ENCODE data around the gene F10. TPM values are rescaled to one million over a fixed set of nuclear protein-coding genes. Genes with fewer than 3 reads are reported as not detected.

F10 gene
- total and polyA plus RNA-seq, 2 donors (not counting 1 experiment from before 2014, with no cell fraction given), result not detected

DNA sequence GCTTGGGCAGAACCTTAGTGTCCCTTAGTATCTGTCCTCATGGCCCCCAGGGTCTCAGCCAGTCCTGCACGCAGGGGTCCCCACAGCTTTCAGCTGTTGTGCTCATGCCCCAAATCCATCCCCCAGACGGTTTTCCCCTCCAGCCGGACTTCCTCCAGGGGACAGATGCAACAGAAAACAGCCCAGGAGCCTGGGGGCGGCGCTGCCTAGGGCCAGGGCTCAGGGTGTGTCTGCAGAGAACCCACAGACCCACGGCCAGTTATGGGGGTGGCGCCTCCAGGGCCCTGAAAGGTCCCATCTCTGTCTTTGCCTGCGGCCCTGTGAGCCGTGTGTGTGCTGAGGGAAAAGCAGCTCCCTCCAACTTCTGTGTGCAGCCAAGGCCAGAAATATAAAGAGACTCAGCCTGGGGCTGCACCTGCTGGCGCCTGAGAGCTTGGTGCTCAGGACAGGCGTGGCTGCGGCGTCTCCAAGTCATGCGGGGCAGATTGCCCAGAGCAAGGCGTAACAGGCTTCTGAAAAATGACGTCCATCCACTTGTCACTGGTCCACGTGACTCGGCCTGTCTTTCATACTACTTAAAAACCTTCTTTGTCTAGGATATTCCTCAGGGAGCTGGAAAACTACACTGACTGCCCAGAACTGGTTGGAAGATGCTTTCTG is 39.1 kb upstream of the F10 start:
- H3K9ac ChIP-seq (ENCODE audit: low read length), result no peak overlapping the region
- H3K9me3 ChIP-seq (ENCODE audit: control extremely low read depth in 1 of 3, control insufficient read depth in 2 of 3, insufficient read depth in 1 of 3, low read length in 2 of 3), result peaks cover 0 to 28% (median 0%) of the 10 kb centered on the region in 3 donors
- no peaks in the 10 kb centered on the region for H3K27me3 Mint-ChIP-seq
- POLR2A ChIA-PET, result no interaction called here
- H3K27ac ChIP-seq (ENCODE audit: low read length in 2 of 2), result no peak overlapping the region
- no peak overlapping the region for H2AFZ ChIP-seq (ENCODE audit: insufficient read depth, low read depth, low read length, poor library complexity, severe bottlenecking)
- no peaks in the 10 kb centered on the region for H3K4me1 Mint-ChIP-seq
- CTCF ChIA-PET, result no interaction called here
- intact Hi-C loops (cut with micrococcal nuclease), result no loop called here
- no peaks in the 10 kb centered on the region for H3K36me3 ChIP-seq (replicated peaks in 1 of 2; ENCODE audit: control extremely low read depth in 1 of 2, control insufficient read depth in 1 of 2, extremely low read depth in 1 of 2, insufficient read depth in 2 of 2, low read length in 1 of 2)
- H3K27me3 ChIP-seq (replicated peaks in 1 of 4; ENCODE audit: control extremely low read depth in 1 of 4, control insufficient read depth in 3 of 4, insufficient read depth in 4 of 4, low read length in 3 of 4), result no peaks in the 10 kb centered on the region
- WGBS (ENCODE audit: insufficient coverage), result 87% methylated on average over 16 of the region's 18 CpGs
- TF ChIP-seq, protein P1, sequence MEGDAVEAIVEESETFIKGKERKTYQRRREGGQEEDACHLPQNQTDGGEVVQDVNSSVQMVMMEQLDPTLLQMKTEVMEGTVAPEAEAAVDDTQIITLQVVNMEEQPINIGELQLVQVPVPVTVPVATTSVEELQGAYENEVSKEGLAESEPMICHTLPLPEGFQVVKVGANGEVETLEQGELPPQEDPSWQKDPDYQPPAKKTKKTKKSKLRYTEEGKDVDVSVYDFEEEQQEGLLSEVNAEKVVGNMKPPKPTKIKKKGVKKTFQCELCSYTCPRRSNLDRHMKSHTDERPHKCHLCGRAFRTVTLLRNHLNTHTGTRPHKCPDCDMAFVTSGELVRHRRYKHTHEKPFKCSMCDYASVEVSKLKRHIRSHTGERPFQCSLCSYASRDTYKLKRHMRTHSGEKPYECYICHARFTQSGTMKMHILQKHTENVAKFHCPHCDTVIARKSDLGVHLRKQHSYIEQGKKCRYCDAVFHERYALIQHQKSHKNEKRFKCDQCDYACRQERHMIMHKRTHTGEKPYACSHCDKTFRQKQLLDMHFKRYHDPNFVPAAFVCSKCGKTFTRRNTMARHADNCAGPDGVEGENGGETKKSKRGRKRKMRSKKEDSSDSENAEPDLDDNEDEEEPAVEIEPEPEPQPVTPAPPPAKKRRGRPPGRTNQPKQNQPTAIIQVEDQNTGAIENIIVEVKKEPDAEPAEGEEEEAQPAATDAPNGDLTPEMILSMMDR (IDR thresholded peaks at IDR 0.05), result no peak
- TF ChIP-seq EZH2 (IDR thresholded peaks at IDR 0.05; ENCODE audit: borderline replicate concordance, insufficient read depth, low read depth, low read length, poor library complexity, severe bottlenecking), result no peak
- no peak overlapping the region for H3K4me3 Mint-ChIP-seq
- H3K4me1 ChIP-seq (ENCODE audit: control insufficient read depth in 2 of 2, insufficient read depth in 2 of 2, low read length in 2 of 2), result no peaks in the 10 kb centered on the region
- H3K79me2 ChIP-seq (ENCODE audit: control insufficient read depth, insufficient read depth, low read length), result no peaks in the 10 kb centered on the region
- H3K27ac Mint-ChIP-seq, result no peak overlapping the region
- DNase-seq, result no peak
- no peak overlapping the region for H3K4me3 ChIP-seq (ENCODE audit: control extremely low read depth in 1 of 5, extremely low read depth in 1 of 5, insufficient read depth in 1 of 5, low read depth in 2 of 5, low read length in 4 of 5)
- no peak overlapping the region for H3K4me2 ChIP-seq (replicated peaks; ENCODE audit: low read depth, low read length, poor library complexity, severe bottlenecking)
- no peaks in the 10 kb centered on the region for H3K9me3 Mint-ChIP-seq (ENCODE audit: insufficient read depth)
- ATAC-seq (ENCODE audit: low read depth), result no peak
- H4K20me1 ChIP-seq (ENCODE audit: control insufficient read depth, insufficient read depth, low read length, poor library complexity, severe bottlenecking), result no peaks in the 10 kb centered on the region

- Histone ChIP-seq H3K4me3 (ENCODE audit: control extremely low read depth in 1 of 5, extremely low read depth in 1 of 5, insufficient read depth in 1 of 5, low read depth in 2 of 5, low read length in 4 of 5) (no peak overlapping the region), H3K4me2 (replicated peaks; ENCODE audit: low read depth, low read length, poor library complexity, severe bottlenecking) (no peak overlapping the region), H3K36me3 (replicated peaks in 1 of 2; ENCODE audit: control extremely low read depth in 1 of 2, control insufficient read depth in 1 of 2, extremely low read depth in 1 of 2, insufficient read depth in 2 of 2, low read length in 1 of 2) (no peaks in the 10 kb centered on the region), H4K20me1 (ENCODE audit: control insufficient read depth, insufficient read depth, low read length, poor library complexity, severe bottlenecking) (no peaks in the 10 kb centered on the region), H3K9ac (ENCODE audit: low read length) (no peak overlapping the region), H3K9me3 (ENCODE audit: control extremely low read depth in 1 of 3, control insufficient read depth in 2 of 3, insufficient read depth in 1 of 3, low read length in 2 of 3) (peaks cover 0 to 28% (median 0%) of the 10 kb centered on the region in 3 donors), H3K27ac (ENCODE audit: low read length in 2 of 2) (no peak overlapping the region), H2AFZ (ENCODE audit: insufficient read depth, low read depth, low read length, poor library complexity, severe bottlenecking) (no peak overlapping the region), H3K27me3 (replicated peaks in 1 of 4; ENCODE audit: control extremely low read depth in 1 of 4, control insufficient read depth in 3 of 4, insufficient read depth in 4 of 4, low read length in 3 of 4) (no peaks in the 10 kb centered on the region), H3K79me2 (ENCODE audit: control insufficient read depth, insufficient read depth, low read length) (no peaks in the 10 kb centered on the region), H3K4me1 (ENCODE audit: control insufficient read depth in 2 of 2, insufficient read depth in 2 of 2, low read length in 2 of 2) (no peaks in the 10 kb centered on the region)
- H3K4me3 Mint-ChIP-seq, result no peak overlapping the region
- intact Hi-C loops (cut with micrococcal nuclease), result no loop called here
- 97% methylated on average over 25 of the region's 25 CpGs for WGBS (ENCODE audit: insufficient coverage)
- no peaks in the 10 kb centered on the region for H3K9me3 Mint-ChIP-seq (ENCODE audit: insufficient read depth)
- ChIA-PET POLR2A (no interaction called here), CTCF (no interaction called here)
- no peak for ATAC-seq (ENCODE audit: low read depth)
- no peak for DNase-seq
- no peaks in the 10 kb centered on the region for H3K27me3 Mint-ChIP-seq
- H3K27ac Mint-ChIP-seq, result no peak overlapping the region
- H3K4me1 Mint-ChIP-seq, result no peaks in the 10 kb centered on the region
- TF ChIP-seq EZH2 (IDR thresholded peaks at IDR 0.05; ENCODE audit: borderline replicate concordance, insufficient read depth, low read depth, low read length, poor library complexity, severe bottlenecking), result no peak
- TF ChIP-seq, protein P1 (IDR thresholded peaks at IDR 0.05), result no peak
Measured at GRCh38 chr13:113084094-113084942, 38.3 kb upstream of the F10 start.
